GM12864 (cell line): ENCODE measurements around the gene VSIG4.
A peak's percentile ranks its signal among the peaks of the same experiment; 100 is the strongest.

Experiments used
- DNase-seq: peaks from one replicate; pipeline ENCODE4 v3.0.0-alpha.2; 2011; ENCODE audit warnings: low read depth
- H3K4me3 ChIP-seq: 2 replicates; pipeline ENCODE4 v1.5.1; 2011; ENCODE audit warnings: mild to moderate bottlenecking, low read depth, low read length, control low read depth
- TF ChIP-seq, protein P1 (sequence below): IDR thresholded peaks from 2 replicates; pipeline ENCODE4 v1.5.1; 2011; ENCODE audit warnings: low read depth, mild to moderate bottlenecking, moderate library complexity, low read length, control low read depth, inconsistent platforms; ENCODE audit errors: missing control alignments

VSIG4 gene

DNA sequence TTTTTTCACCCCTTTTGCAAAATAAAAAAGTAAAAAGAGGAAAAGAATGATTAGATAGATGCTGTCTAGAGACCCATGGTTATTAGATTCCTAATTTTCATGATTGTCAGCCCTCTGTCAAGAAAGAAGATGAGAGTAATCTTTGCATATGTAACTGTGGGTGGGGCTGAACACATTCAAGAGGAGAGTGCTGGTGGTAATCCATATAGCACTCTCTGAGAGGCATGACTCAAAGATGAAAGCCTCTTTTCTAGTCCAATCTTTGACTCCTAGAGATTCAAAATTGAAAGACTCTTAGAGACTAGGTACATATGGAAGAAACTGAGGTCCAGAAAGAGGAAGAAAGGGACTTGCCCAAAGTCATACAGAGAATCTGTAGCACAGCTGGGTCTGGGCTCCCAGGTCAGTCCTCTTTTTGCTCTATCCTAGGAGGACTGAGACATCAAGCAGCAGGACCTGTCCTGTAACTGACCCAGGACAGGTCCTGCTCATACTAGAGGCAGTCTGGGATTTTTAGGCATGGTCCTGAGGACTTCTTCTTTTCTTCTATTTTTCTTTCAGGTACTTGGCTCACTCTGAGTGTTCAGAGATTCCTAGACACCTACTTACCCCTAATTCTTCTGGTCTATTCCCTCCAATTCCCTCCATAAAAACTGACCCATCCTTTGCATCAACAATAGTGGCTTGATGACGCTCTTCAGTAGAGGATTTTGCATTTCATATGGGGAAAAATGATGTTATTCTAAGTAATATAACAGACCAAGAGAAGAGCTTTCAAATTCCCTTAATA lies 23.8 kb downstream of the VSIG4 start:
- no peak for DNase-seq
- peak overlapping the region; percentile 54 for H3K4me3 ChIP-seq
- TF ChIP-seq, protein P1, sequence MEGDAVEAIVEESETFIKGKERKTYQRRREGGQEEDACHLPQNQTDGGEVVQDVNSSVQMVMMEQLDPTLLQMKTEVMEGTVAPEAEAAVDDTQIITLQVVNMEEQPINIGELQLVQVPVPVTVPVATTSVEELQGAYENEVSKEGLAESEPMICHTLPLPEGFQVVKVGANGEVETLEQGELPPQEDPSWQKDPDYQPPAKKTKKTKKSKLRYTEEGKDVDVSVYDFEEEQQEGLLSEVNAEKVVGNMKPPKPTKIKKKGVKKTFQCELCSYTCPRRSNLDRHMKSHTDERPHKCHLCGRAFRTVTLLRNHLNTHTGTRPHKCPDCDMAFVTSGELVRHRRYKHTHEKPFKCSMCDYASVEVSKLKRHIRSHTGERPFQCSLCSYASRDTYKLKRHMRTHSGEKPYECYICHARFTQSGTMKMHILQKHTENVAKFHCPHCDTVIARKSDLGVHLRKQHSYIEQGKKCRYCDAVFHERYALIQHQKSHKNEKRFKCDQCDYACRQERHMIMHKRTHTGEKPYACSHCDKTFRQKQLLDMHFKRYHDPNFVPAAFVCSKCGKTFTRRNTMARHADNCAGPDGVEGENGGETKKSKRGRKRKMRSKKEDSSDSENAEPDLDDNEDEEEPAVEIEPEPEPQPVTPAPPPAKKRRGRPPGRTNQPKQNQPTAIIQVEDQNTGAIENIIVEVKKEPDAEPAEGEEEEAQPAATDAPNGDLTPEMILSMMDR: no peak

DNA sequence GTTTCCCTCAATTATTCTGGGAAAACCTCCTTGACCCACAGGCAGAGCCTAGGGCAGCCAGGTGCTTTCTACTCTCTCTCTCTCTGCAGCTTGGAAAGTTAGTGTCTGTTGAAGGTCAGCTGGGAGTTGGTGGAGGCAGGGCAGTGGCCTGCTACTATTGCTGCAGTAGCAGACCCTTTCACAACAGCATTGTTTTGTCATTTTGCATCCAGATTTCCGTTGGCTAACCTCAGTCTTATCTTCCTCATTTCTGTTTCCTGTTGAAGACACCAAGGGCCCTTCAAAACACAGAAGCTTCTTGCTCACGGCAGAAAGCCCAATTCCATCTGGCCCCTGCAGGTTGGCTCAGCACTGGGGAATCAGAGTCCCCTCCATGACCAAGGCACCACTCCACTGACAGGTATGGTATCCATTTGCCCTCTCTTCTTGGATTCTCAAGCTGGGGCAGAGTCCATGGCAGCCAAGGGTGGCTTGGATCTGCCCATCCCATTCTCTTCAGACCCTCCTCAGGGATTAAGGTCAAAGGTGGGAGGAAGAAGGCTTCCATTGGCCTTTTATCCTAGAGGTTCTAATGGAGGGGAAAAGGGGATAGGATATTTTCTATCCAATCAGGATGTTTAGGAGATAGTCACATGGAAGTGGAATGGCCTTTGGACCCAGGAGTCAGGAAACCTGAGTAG lies 24.6 kb downstream of the VSIG4 start:
- H3K4me3 ChIP-seq: peak overlapping the region; percentile 54
- DNase-seq: peak; percentile 74
- TF ChIP-seq, protein P1: no peak

DNA sequence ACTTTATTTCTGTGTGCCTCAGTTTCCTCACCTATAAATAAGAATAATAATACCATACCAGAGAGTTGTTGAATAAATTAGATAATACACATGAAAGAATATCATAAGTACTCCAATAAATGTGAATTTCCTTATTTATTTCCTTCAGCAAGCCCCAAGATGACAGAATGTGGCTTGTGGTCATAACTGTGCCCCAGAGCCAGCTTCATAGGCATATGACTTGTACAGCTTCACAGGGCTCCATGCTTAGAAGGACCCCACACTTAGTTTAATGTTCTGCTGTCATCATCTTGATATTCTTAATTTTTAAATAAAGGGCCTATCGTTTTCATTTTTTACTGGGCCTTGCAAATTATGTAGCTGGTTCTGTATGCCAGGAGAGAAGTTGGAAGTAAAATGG lies 25.3 kb downstream of the VSIG4 start:
- no peak for DNase-seq
- TF ChIP-seq, protein P1: no peak
- H3K4me3 ChIP-seq: no peak overlapping the region

DNA sequence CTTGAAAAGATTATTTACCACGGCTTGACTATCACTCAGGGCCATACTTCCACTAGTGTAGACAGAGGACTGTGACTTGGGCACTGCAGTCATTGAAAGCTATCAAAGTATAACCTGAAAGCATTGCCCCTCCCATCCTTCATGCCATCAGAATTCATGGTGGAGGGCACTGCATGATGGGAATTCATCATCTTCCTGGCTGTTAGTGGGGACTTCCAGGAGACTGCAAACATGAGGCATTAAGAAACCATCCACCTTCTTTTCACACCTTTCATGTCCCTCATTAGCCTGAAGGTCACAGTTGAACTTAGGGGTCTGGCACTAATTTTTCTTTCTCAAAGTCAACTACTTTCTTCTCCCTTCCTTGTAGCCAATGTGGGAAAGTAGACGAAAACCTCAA lies 25.8 kb downstream of the VSIG4 start:
- TF ChIP-seq, protein P1: no peak
- H3K4me3 ChIP-seq: no peak overlapping the region
- no peak for DNase-seq

DNA sequence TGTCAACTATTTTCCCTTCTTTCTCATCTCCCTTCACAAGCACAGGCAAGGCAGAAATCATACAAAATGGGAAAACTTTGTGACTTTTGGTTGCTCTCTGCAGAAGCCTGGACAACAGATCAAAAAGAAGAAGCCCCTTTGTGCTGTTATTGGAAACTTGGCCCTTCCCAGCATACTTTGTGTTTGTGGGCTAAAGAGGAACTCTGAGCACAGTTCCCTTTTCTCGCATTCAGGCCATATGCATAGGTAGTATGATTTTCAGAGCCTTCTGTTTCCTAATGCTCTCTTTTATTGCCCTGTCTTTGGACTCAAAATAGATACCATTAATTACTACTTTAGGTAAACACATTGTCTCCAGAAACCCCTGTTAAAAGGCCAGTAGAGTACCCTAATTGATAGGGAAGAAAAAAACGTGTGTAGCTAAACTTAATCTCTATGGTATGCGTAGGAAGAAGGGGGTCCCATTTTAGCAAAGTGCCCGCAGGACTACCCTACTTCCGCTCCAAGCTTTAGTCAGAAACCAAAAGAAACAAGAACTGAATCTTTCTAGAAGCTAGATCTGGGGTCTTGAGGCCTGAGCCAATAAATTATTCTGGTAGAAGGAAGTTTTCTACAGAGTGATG lies 26.6 kb downstream of the VSIG4 start:
- TF ChIP-seq, protein P1: no peak
- no peak for DNase-seq
- no peak overlapping the region for H3K4me3 ChIP-seq

DNA sequence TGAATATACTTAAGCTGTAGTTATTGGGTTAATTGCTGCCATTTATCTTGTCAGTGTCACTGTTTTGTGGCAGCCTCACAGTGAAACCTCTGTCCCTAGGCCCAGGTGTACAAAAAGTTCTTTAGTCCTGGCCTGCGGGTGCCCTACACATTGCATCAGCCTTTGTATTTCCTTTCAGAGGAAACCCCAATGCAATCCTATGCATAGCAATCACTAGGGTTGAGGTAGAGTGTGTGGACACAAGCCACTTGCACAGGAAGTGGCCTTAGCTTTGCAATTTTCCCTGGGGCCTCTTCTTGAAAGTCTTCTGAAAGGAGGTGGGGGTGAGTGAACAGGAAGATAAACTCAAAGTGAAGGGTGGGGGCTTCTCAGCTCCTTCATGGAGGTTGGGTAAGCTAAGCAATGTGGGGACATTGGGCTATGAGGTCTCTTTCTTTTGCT lies 27.8 kb downstream of the VSIG4 start:
- DNase-seq: no peak
- no peak overlapping the region for H3K4me3 ChIP-seq
- TF ChIP-seq, protein P1: no peak
